ENCODE data around the gene ZNG1B.
"Not testable (repeated sequence)": the region's sequence is repeated elsewhere in the genome, so short reads cannot be mapped to it uniquely, and the experiment has no call there.

- TF ChIP-seq TAF1 (IDR thresholded peaks at IDR 0.05; ENCODE audit: borderline replicate concordance, low read depth, low read length); POLR2A (IDR thresholded peaks at IDR 0.05; ENCODE audit: low read depth, low read length): not testable (repeated sequence)
These were observed 65.0 kb downstream of the ZNG1B start for GRCh38 chr2:113502216-113503093.
